HG03342 (cell line): ENCODE measurements around the gene FBH1.
"Not testable (repeated sequence)": the region's sequence is repeated elsewhere in the genome, so short reads cannot be mapped to it uniquely, and the experiment has no call there.

Source experiments
- ATAC-seq: cut with Tn5 transposase; IDR thresholded peaks from one replicate; pipeline ENCODE4 v1.9.1; 2021; ENCODE audit warnings: mild to moderate bottlenecking, moderate library complexity; ENCODE audit not compliant: unreplicated experiment

FBH1 gene

GRCh38 chr10:5873515-5873995 lies 16.5 kb upstream of the FBH1 start:
- peak; percentile 81 for ATAC-seq

- ATAC-seq = no peak
Observed at GRCh38 chr10:5876181-5876768, 13.8 kb upstream of the FBH1 start.

- not testable (repeated sequence) for ATAC-seq
Observed at GRCh38 chr10:5877041-5877440, 13.0 kb upstream of the FBH1 start.

GRCh38 chr10:5882961-5883360 lies 7.1 kb upstream of the FBH1 start:
- no peak for ATAC-seq

DNA sequence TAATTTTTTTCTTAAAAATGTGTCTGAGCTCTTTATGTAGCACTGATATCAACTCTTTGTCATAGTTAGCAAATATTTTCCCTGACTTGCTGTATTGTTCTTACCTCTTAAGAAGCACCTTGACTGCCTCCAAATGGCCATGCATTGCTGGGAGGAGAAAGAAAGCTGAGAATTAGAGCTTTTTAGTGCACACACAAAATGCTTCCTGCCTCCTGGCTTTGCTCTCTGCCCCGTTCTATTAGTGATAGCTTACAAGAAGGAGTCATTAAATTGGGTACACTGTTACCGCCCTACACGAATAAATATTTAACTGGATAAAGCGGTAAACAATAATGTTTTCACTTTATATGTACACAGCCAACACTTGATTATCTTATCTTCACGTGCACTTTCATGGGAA lies 4.4 kb upstream of the FBH1 start:
- ATAC-seq = no peak

DNA sequence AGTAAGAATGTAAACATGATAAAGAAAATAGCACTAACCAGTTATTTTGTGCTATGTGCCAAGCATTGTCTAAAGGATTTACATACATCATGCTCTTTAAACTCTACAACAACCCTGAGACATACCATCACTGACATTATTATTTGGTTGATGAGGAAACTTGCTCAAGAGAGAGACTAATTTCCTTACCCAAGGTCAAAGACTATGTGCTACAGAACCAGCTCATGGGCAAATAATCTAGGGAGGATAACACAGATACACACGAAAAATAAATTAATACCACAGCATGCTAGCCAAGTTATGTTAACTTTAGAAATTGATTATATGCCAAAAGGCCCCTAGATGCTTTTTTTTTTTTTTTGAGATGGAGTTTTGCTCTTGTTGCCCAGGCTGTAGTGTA lies 3.0 kb upstream of the FBH1 start:
- ATAC-seq = no peak

GRCh38 chr10:5887641-5888040 lies 2.4 kb upstream of the FBH1 start:
- no peak for ATAC-seq

DNA sequence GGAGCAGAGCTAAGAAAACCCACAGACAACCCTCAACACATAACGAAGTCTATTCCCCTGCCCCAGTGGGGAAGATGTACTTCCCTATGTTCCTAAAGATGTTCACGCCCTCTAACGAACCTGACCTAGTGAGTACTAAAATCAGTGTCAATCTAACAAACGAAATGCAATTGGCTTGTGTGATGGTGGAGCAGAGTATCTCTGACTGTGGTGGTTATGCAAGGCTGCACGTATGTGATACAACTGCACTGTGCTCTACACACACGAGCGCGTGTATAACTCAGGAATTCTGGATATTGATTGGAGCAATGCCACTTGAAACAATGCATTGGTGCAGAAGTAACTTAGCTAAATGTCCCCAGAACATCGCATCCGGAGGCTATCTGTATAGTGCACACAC lies 1.7 kb upstream of the FBH1 start:
- ATAC-seq = no peak

- peak; percentile 33 for ATAC-seq
Observed at GRCh38 chr10:5888843-5889623, 1.0 kb upstream of the FBH1 start.

- peak; percentile 3 for ATAC-seq
Observed at GRCh38 chr10:5890452-5890915, 441 bp downstream of the FBH1 start.

DNA sequence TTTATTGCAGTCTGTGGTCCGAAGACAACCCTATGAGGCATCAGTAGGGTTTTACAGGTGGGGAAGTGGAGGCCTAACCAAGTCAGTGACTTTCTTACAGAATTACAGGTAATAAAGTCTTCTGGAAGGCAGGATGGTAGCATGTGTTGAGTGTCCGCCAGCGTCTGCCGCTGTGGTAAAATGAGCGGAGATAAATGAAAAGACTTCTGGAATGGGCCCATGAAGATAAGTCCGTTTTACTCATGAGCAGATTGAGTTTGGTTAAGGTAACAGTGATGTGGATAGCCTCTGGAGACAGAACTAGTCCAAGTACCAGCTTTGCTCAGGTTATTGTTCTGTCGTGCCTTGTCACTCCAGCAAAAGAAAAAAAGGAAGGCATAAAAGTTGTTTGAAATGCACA lies 966 bp downstream of the FBH1 start:
- ATAC-seq = no peak

DNA sequence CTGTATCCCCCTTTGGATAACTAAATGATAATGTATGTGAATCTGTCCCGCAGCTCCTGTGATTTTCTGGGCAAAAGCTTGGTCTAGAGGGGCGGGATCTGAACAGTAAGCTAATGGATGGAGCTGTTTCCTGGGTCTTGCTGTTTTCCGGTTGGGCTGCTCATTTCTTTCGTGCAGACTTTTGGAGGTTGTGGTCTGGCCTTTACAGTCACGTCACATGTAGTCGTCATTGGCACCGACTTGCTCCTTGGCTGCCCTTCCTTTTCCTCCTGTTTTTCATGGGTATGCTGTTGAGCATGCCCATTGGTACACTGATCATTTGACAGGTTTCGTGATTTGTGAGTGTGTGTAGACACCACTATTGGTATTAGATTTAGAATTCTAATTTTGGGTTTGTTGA lies 2.0 kb downstream of the FBH1 start:
- ATAC-seq = no peak

DNA sequence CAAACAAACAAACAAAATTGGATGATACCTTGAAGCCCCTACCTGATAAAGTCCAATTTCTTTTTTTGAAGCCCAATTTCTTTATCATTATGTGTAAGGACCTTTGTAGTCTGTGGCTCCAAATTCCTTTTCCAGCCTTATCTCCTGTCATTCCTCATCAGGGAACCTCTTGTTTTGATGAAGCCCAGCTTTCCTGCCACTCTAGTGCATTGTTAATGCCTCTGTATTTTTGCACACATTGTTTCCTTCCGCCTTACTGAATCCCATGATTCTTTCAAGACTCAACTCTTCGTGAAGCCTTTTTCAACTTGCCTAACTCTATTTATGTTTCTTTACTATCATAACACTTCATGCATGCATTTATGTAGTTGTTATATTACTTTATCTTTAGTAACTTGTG lies 3.3 kb downstream of the FBH1 start:
- no peak for ATAC-seq

DNA sequence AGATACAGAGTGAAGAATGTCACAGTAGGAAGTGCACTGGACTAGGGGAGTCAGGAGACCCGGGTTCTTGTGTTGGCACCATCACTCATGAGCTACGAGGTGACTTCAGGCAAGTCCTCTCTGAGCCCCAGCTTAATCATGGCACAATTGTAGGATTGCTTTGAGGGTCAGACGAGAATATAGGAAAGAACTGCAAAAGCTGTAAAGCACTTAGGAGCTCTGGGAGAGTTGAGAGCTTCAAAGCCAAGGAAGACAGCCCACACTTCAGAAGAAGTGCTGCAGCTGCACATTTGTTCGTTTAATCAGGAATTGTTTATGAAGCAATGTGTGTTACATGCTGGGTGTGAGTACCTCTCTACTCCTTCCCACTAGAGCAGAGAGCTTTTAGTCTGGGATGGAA lies 4.4 kb downstream of the FBH1 start:
- ATAC-seq = no peak

- ATAC-seq = no peak
Observed at GRCh38 chr10:5894873-5895272, 4.8 kb downstream of the FBH1 start.

GRCh38 chr10:5895365-5895764 lies 5.3 kb downstream of the FBH1 start:
- no peak for ATAC-seq

- peak; percentile 54 for ATAC-seq
Observed at GRCh38 chr10:5895804-5896203, 5.8 kb downstream of the FBH1 start.

DNA sequence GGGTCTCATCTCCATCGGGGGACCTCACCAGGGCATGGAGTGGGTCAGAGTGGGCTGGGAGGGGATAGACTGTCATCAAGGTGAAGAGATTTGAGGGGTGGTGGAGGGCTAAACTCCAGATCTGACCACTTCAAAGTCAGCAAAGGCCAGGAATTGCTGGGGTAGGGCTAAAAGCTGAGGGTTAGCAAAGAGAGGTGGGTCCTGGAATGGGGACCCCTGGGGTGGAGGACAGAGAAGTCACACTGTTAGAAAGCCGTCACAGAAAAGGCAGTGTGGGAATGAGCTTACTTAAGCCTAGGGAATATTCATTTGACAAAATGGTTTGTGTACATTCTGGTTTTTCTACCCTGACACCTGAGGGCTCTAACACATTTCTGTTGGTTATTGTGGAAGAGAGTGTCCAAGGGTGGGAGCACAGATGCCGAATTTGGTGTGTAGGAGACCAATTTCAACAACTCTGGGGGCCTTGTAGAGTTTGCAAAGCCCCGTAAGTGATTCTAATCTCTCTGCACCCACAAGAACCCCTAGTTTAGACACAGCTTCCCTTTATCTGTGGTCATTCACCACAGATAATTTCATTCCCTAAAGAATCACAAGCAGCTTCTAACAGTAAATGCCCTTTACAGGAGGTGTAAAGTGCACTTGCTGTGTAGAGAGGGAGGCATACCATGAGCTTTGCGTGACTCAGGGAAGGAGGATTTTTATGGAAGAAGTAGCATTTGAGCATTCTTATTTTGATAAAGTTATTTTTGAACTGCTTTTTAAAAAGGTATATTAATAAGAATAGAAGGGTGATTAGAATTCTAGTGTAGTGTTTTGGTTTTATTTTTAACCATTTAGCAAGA lies 6.4 kb downstream of the FBH1 start:
- ATAC-seq = no peak

DNA sequence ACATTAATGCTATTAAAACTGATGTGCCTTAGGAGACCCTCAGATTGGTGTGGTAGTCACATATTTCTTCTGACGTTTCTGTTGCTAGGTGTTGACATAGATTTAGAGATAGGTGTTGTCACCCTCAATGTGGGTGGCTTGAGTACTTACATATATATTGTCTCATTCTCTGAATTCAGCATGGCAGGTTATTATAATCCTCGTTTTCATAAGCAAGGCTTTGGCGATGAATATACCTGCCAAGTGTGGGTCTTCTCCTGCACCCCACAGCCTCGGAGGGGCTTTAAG lies 7.0 kb downstream of the FBH1 start:
- no peak for ATAC-seq

GRCh38 chr10:5897504-5897903 lies 7.5 kb downstream of the FBH1 start:
- ATAC-seq = no peak

GRCh38 chr10:5898163-5898562 lies 8.1 kb downstream of the FBH1 start:
- no peak for ATAC-seq

DNA sequence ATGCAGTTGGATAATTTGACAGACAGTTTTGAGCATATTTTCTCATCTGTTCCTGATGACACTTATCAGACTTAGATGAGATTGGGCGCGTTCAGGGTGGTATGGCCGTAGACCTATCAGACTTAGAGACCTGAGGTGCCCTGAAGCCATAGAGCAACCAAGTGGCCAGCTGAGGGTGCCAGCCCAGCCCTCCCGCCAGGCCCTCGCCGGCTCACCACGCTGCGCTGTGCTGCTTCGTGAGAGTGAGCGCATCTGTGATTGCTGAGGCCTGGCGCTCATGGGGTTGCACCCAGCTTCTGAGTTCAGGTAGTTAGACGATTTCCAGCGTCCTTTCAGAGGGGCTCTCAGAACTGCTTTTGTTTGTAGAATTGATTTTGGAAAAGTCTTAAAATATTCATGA lies 10.2 kb downstream of the FBH1 start:
- ATAC-seq = no peak
